ENCODE results near the gene ARHGAP21.

ARHGAP21 gene

DNA sequence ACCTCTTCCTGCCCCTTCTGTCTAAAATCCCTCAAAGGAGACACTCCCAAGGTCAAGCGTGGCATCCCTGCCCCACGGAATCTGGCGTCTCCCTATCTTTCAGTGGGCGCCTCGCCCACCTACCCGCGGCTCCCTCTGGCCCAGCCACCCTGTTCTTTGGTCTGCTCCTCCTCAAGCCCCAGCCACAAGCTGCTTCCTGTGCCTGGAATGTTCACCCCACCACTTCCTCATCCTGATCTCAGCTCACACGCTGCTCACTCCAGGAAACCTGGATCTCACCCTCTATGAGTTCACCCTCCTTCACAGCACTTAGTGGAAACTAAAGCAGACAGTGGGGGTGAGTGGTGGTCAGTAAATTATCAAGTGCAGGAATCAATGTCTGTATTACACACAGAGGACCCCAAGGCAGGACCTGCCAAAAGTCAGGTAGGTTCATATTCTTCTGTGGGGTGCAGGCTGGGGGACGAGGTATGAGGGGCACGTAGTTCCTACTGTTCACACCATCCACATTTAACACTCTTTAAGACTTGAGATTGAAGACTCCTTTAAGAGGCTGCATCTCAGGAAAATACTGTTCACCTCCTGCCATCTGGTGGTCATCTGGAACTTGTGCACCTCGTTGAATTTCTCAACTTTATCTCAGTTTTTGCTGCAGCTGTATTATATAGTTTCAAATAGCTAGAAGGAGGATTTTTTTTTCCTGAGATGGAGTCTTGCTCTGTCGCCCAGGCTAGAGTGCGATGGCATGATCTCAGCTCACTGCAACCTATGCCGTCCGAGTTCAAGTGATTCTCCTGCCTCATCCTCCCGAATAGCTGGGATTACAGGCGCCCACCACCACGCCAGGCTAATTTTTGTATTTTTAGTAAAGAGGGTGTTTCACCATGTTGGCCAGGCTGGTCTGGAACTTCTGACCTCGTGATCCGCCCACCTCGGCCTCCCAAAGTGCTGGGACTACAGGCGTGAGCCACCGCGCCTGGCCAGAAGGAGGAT is 166.6 kb downstream of the ARHGAP21 start:
- TF ChIP-seq, protein P1, sequence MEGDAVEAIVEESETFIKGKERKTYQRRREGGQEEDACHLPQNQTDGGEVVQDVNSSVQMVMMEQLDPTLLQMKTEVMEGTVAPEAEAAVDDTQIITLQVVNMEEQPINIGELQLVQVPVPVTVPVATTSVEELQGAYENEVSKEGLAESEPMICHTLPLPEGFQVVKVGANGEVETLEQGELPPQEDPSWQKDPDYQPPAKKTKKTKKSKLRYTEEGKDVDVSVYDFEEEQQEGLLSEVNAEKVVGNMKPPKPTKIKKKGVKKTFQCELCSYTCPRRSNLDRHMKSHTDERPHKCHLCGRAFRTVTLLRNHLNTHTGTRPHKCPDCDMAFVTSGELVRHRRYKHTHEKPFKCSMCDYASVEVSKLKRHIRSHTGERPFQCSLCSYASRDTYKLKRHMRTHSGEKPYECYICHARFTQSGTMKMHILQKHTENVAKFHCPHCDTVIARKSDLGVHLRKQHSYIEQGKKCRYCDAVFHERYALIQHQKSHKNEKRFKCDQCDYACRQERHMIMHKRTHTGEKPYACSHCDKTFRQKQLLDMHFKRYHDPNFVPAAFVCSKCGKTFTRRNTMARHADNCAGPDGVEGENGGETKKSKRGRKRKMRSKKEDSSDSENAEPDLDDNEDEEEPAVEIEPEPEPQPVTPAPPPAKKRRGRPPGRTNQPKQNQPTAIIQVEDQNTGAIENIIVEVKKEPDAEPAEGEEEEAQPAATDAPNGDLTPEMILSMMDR (conservative IDR thresholded peaks at IDR 0.05; ENCODE audit: low read depth): peak; percentile 74
- peak; percentile 45 for DNase-seq (ENCODE audit: low spot score)
- ChIA-PET CTCF (interaction anchor here (0.5 to 0.9 kb wide), 9 partner anchors 76 to 1472 kb away, joined by 3 to 7 read pairs (median 3); no protein-coding TSS in a partner anchor), POLR2A (ENCODE audit: low non-redundant PET) (no interaction called here)
- no peak overlapping the region for H3K27ac ChIP-seq

DNA sequence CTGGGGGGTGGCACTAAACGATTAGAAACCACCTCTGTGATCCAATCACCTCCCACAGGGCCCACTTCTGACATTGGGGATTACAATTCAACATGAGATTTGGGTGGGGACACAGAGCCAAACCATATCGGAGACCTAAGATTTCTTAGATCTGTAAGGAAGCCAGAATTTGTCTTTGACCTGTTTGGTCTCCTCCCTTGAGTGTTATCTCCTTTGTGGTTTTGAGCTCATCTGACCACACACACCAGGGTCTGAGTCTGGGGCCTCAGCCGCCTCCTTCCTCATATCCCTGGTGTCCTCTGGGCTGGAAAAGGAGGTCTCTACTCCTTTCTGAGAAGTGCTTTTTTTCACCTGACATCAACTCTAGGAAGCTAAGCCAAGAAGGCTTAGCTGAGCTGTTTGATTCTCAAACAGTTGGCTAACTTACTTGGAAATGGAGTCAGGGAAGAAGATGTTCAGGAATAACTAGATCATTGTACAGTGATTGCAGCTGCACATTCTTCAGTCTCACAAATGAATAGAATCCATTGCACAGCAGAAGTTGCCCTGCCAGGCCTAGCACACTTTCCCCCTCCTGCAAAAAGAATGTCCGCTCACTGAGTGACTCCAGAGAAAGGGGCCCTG is 167.4 kb downstream of the ARHGAP21 start:
- CTCF ChIA-PET: interaction anchor here (0.5 to 0.9 kb wide), 2 partner anchors 290 to 525 kb away, joined by 3 read pairs; no protein-coding TSS in a partner anchor
- TF ChIP-seq, protein P1 (conservative IDR thresholded peaks at IDR 0.05; ENCODE audit: low read depth): no peak
- no peak for DNase-seq (ENCODE audit: low spot score)
- H3K27ac ChIP-seq: no peak overlapping the region
- POLR2A ChIA-PET (ENCODE audit: low non-redundant PET): no interaction called here

DNA sequence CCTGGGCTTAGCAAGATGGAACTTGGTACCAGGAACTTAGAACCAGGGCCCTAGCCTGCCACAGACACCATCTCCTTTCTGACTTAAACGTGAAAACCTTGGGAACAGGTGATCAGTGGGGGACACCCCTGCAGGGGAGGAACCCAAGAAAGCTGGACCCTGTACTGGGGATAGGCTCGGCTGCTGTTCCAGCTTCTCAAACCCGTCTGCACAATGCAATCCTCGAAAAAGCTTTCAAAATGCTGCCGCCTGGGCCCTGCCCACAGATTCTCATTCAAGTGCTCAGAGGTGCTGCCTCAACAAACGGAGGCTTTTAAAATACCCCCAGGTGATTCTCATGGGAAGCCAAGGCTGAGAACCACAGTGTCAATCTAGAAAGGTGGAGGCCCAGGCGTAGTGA is 169.7 kb downstream of the ARHGAP21 start:
- POLR2A ChIA-PET (ENCODE audit: low non-redundant PET): no interaction called here
- CTCF ChIA-PET: interaction anchor here (0.6 to 1.0 kb wide), 2 partner anchors 36 to 801 kb away, joined by 3 to 4 read pairs; no protein-coding TSS in a partner anchor
- DNase-seq (ENCODE audit: low spot score): no peak
- TF ChIP-seq, protein P1 (conservative IDR thresholded peaks at IDR 0.05; ENCODE audit: low read depth): no peak
- H3K27ac ChIP-seq: no peak overlapping the region

DNA sequence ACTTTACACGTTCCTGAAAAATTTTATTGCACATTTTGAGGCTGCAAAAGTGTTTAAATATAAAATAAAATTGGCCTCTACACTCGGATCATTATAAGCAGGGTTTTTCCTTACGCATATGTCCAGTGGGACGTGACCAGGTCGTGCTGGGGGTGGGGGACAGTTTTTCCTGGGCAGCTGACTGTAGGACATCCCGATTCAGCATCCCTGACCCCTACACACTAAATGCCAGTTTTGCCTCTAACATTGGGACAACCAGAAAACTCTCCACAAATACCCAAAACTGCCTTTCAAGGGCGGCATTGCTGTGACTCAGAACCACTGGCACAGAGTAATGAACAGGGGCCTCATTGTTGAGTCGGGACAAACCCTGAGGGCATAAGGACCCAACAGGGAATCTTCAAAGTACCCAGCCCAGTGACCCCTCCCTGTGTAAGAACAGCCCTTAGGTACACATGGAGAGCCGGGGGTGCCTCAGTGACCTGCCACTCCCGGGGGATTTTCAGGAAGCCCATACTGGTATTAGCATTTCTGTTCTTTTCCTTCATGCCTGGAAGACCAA is 170.6 kb downstream of the ARHGAP21 start:
- ChIA-PET CTCF (interaction anchor here (0.6 kb wide), 1 partner anchor 378 kb away, joined by 4 read pairs; no protein-coding TSS in a partner anchor), POLR2A (ENCODE audit: low non-redundant PET) (no interaction called here)
- TF ChIP-seq, protein P1 (conservative IDR thresholded peaks at IDR 0.05; ENCODE audit: low read depth): no peak
- H3K27ac ChIP-seq: no peak overlapping the region
- DNase-seq (ENCODE audit: low spot score): no peak

DNA sequence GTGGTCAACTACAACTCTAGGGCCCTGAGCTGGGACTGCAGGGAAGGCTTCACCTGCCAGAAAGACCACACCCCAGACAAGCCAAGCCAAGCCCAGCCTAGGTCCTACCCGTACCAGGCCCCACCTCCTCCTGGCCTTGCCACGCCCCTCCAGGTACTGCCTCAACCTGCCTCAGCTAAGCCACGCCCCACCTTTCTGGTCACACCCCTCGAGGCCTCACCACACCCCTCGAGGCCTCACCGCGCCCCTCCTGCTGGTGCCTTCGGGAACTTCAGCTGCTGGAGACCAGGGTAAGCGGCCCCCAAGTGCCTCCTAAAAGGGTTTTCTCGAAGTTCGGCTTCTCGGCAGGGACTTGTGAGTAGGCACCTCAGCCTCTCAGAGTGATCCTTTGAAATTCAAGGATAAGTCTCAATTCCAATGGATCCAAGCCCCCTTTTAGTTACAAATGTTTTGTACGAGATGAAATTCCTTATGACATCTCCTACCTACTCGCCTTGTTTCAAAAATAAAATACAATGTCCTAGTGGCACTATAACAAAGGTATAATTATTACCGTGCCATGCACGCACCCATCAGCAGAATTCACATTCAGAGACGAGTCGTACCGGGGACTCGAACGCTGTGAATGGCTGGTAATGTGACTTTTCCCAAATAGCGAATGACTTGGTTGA is 171.2 kb downstream of the ARHGAP21 start:
- TF ChIP-seq, protein P1 (conservative IDR thresholded peaks at IDR 0.05; ENCODE audit: low read depth): 0 out of 2 replicates have a peak, but pooled peaks have one; percentile 10
- DNase-seq (ENCODE audit: low spot score): peak; percentile 75
- no peak overlapping the region for H3K27ac ChIP-seq
- POLR2A ChIA-PET (ENCODE audit: low non-redundant PET): no interaction called here
- CTCF ChIA-PET: interaction anchor here (0.6 kb wide), 1 partner anchor 377 kb away, joined by 4 read pairs; no protein-coding TSS in a partner anchor

Measured in RWPE1 (cell line).